ENCODE data around the gene SMCO3. TPM values are rescaled to one million over a fixed set of nuclear protein-coding genes. Genes with fewer than 3 reads are reported as not detected.
"Not testable (repeated sequence)": the region's sequence is repeated elsewhere in the genome, so short reads cannot be mapped to it uniquely, and the experiment has no call there.

The SMCO3 gene
- total and polyA plus RNA-seq, 2 of the 8 experiments (the other 6 are each of a cell fraction or from before 2014, with no cell fraction given): not detected

DNA sequence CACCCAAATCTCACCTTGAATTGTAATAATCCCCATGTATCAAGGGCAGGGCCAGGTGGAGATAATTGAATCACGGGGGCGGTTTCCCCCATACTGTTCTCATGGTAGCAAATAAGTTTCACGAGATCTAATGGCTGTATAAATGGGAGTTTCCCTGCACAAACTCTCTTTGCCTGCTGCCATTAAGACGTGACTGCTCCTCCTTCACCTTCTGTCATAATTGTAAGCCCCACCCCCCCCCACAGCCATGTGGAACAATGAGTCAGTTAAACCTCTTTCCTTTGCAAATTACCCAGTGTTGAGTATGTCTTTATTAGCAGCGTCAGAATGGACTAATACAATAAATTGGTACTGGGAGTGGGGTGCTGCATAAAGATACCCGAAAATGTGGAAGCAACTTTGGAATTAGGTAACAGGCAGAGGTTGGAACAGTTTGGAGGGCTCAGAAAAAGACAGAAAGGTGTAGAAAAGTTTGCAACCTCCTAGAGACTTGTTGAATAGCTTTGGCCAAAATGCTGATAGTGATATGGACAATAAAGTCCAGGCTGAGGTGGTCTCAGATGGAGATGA, 54.2 kb downstream of the SMCO3 start:
- H3K9ac ChIP-seq (replicated peaks in 1 of 4; ENCODE audit: extremely low read depth in 1 of 4, low read depth in 3 of 4, low read length in 3 of 4); H3K27me3 ChIP-seq (replicated peaks in 1 of 4; ENCODE audit: control insufficient read depth in 3 of 4, extremely low read depth in 1 of 4, insufficient read depth in 3 of 4, low read length in 3 of 4); CTCF ChIA-PET (ENCODE audit: partially characterized antibody); H3K23me2 ChIP-seq (ENCODE audit: low read depth, low read length); H3K4me2 ChIP-seq (ENCODE audit: insufficient read depth in 1 of 2, low read depth in 2 of 2, low read length in 2 of 2); H4K8ac ChIP-seq (ENCODE audit: extremely low read depth, insufficient read depth, low read length); H3K4me3 ChIP-seq (ENCODE audit: extremely low read depth in 1 of 4, insufficient read depth in 2 of 4, low read depth in 3 of 4, low read length in 4 of 4); H3K79me1 ChIP-seq (ENCODE audit: low read depth, low read length); H3K23ac ChIP-seq (ENCODE audit: insufficient read length); H2BK5ac ChIP-seq (ENCODE audit: low read depth, low read length); H2AK5ac ChIP-seq (ENCODE audit: low read depth, low read length); H2BK15ac ChIP-seq (ENCODE audit: low read length); H2BK12ac ChIP-seq (ENCODE audit: low read depth, low read length); H4K20me1 ChIP-seq (replicated peaks in 1 of 2; ENCODE audit: control insufficient read depth in 1 of 2, insufficient read depth in 2 of 2, low read length in 2 of 2); H3K36me3 ChIP-seq (ENCODE audit: control insufficient read depth in 2 of 4, insufficient read depth in 4 of 4, low read length in 3 of 4); H2AFZ ChIP-seq (ENCODE audit: low read length); H3K27ac ChIP-seq (ENCODE audit: low read depth, low read length); H4K91ac ChIP-seq (replicated peaks; ENCODE audit: insufficient read length, low read length); H3K4ac ChIP-seq (replicated peaks; ENCODE audit: insufficient read length, low read depth, low read length); H3K14ac ChIP-seq (ENCODE audit: insufficient read length); H3K56ac ChIP-seq (replicated peaks; ENCODE audit: insufficient read length, low read depth, low read length); H3K18ac ChIP-seq (ENCODE audit: extremely low read depth, low read length); H2BK20ac ChIP-seq (ENCODE audit: low read length); DNase-seq (ENCODE audit: low read depth in 1 of 2, low spot score in 2 of 2); H3K79me2 ChIP-seq (ENCODE audit: control insufficient read depth in 1 of 2, insufficient read depth in 2 of 2, low read length in 2 of 2); H3K9me3 ChIP-seq (ENCODE audit: insufficient read depth in 2 of 2, low read depth in 1 of 2, low read length in 1 of 2); H4K5ac ChIP-seq (ENCODE audit: insufficient read length, low read depth, low read length); FAIRE-seq; H3K4me1 ChIP-seq (replicated peaks in 1 of 4; ENCODE audit: control insufficient read depth in 3 of 4, insufficient read depth in 4 of 4, low read length in 3 of 4); H2BK120ac ChIP-seq (replicated peaks; ENCODE audit: low read depth, low read length): not testable (repeated sequence)
- POLR2A ChIA-PET (ENCODE audit: partially characterized antibody): interaction anchor here (4.4 to 6.1 kb wide), 2 partner anchors 11 to 12 kb away, joined by 41 to 69 read pairs; a partner anchor contains a TSS
- WGBS, 2 experiments (ENCODE audit: extremely low coverage in 1 of 2, insufficient coverage in 1 of 2, insufficient read length in 1 of 2, insufficient replicate concordance in 2 of 2, low coverage in 1 of 2, low lambda C conversion rate in 2 of 2, missing lambda C conversion rate in 1 of 2): 87% methylated on average over 6 of the region's 6 CpGs; no CpG with 5 or more reads in 1 of the 2 experiments

Data from H1 (cell line).